PC-3 (cell line): ENCODE measurements around the gene RAB5B. TPM values are rescaled to one million over a fixed set of nuclear protein-coding genes. Genes with fewer than 3 reads are reported as not detected.

Source experiments
- ATAC-seq: fragments of 200-7000 bp; cut with Tn5 transposase; 2 replicates; pipeline ENCODE4 v1.9.1; 2020; ENCODE audit warnings: mild to moderate bottlenecking, moderate library complexity
- BruUV-seq: library from RNA; stranded (reverse); fragments of 400-500 nt; replicated peaks from 2 replicates; lab custom pipeline; 2021; lab: Mats Ljungman, UMichigan
- CTCF ChIA-PET: fragments of 300-600 bp; sonication (Branson Sonifier 250); formaldehyde crosslinking; loops from one replicate; lab custom pipeline; 2022; ENCODE audit warnings: antibody characterized with exemption; lab: Charles Lee
- POLR2A ChIA-PET: fragments of 300-600 bp; sonication (Branson Sonifier 250); formaldehyde crosslinking; loops from one replicate; lab custom pipeline; 2022; ENCODE audit warnings: antibody characterized with exemption; ENCODE audit not compliant: unreplicated experiment; lab: Charles Lee
- DNase-seq: peaks from one replicate; pipeline ENCODE4 v3.0.0-alpha.2; 2015
- H2AFZ ChIP-seq: fragments of 300-600 bp; sonication (generic); 2 replicates; pipeline ENCODE4 v1.6.0; 2016; ENCODE audit warnings: antibody characterized with exemption, low read length
- H3F3A ChIP-seq: fragments of 300-600 bp; sonication (generic); one replicate; pipeline ENCODE4 v1.6.0; 2017; ENCODE audit warnings: antibody characterized with exemption, low read length, control low read depth, mild to moderate bottlenecking; ENCODE audit not compliant: unreplicated experiment
- H3K27ac ChIP-seq: fragments of 300-600 bp; sonication (generic); 2 replicates; pipeline ENCODE4 v1.5.1; 2016; ENCODE audit warnings: mild to moderate bottlenecking, low read length
- H3K27me3 ChIP-seq: fragments of 300-600 bp; sonication (generic); 2 replicates; pipeline ENCODE4 v1.6.1; 2016; ENCODE audit warnings: low read length, mixed read lengths
- H3K36me3 ChIP-seq: fragments of 300-600 bp; sonication (generic); 2 replicates; pipeline ENCODE4 v1.6.1; 2016; ENCODE audit warnings: low read depth, mixed run types, low read length, mixed read lengths
- H3K4me1 ChIP-seq: fragments of 300-600 bp; sonication (generic); 2 replicates; pipeline ENCODE4 v1.5.1; 2016; ENCODE audit warnings: low read length; ENCODE audit not compliant: insufficient read depth
- H3K4me2 ChIP-seq: fragments of 300-600 bp; sonication (generic); 2 replicates; pipeline ENCODE4 v1.6.0; 2016; ENCODE audit warnings: low read length
- H3K4me3 ChIP-seq: fragments of 300-600 bp; sonication (generic); 2 replicates; pipeline ENCODE4 v1.5.1; 2016; ENCODE audit warnings: mild to moderate bottlenecking, low read length, mixed read lengths
- H3K79me2 ChIP-seq: fragments of 300-600 bp; sonication (generic); 2 replicates; pipeline ENCODE4 v1.6.1; 2017; ENCODE audit warnings: low read length, mixed read lengths
- H3K9ac ChIP-seq: fragments of 300-600 bp; sonication (generic); 2 replicates; pipeline ENCODE4 v1.6.0; 2016; ENCODE audit warnings: mild to moderate bottlenecking, low read length
- H3K9me2 ChIP-seq: fragments of 300-600 bp; sonication (generic); replicated peaks from 2 replicates; pipeline ENCODE4 v1.6.1; 2016; ENCODE audit warnings: mixed run types, low read length, mixed read lengths
- H3K9me3 ChIP-seq: fragments of 300-600 bp; sonication (generic); 2 replicates; pipeline ENCODE4 v1.6.1; 2016; ENCODE audit warnings: low read length, mixed read lengths
- H4K20me1 ChIP-seq: fragments of 300-600 bp; sonication (generic); 2 replicates; pipeline ENCODE4 v1.6.1; 2016; ENCODE audit warnings: low read length, mixed read lengths
- EZH2 ChIP-seq: fragments of 300-600 bp; sonication (generic); IDR thresholded peaks from one replicate; pipeline ENCODE4 v1.6.1; 2017; ENCODE audit warnings: antibody characterized with exemption, mild to moderate bottlenecking, low read length; ENCODE audit not compliant: unreplicated experiment
- EZH2phosphoT487 ChIP-seq: fragments of 300-600 bp; sonication (generic); IDR thresholded peaks from 2 replicates; pipeline ENCODE4 v1.6.1; 2018; ENCODE audit warnings: mild to moderate bottlenecking, antibody characterized with exemption, low read length, borderline replicate concordance
- intact Hi-C: fragments of 100-400 bp; cut with micrococcal nuclease; formaldehyde crosslinking; loops from 2 replicates; pipeline ENCODE4 v1.9.0; 2023
- total RNA-seq: library from RNA; depleted of rRNA; stranded (reverse); fragments of >200 nt; gene quantifications from 2 replicates; pipeline ENCODE4 v1.2.3, GENCODE V29; 2014
- TF ChIP-seq, protein P1 (sequence below): fragments of 300-600 bp; sonication (generic); conservative IDR thresholded peaks from 2 replicates; pipeline ENCODE4 v1.5.1; 2017; ENCODE audit warnings: antibody characterized with exemption, low read depth, mild to moderate bottlenecking, low read length

Gene RAB5B
- total RNA-seq, 1 experiment from 2014 or later: 48.8 TPM

- peak overlapping the region; percentile 82 for H3K9ac ChIP-seq
- TSS peak; percentile 46 for BruUV-seq
- peaks cover 6% of the 10 kb centered on the region for H3F3A ChIP-seq
- peak overlapping the region; percentile 90 for H3K4me3 ChIP-seq
- no peaks in the 10 kb centered on the region for H3K9me3 ChIP-seq
- POLR2A ChIA-PET: interaction anchor here (0.6 to 0.9 kb wide), 3 partner anchors 43 to 196 kb away, joined by 3 to 5 read pairs (median 3); no protein-coding TSS in a partner anchor
- no peak for DNase-seq
- peaks cover 42% of the 10 kb centered on the region for H3K4me1 ChIP-seq
- CTCF ChIA-PET: interaction anchor here (0.5 to 1.2 kb wide), 5 partner anchors 13 to 108 kb away, joined by 3 to 7 read pairs (median 4); partner anchors contain the start of genes ORMDL2, RAB5B and SARNP
- H3K36me3 ChIP-seq: no peaks in the 10 kb centered on the region
- H3K9me2 ChIP-seq: no peaks in the 10 kb centered on the region
- peaks cover 51% of the 10 kb centered on the region for H3K79me2 ChIP-seq
- no peaks in the 10 kb centered on the region for H3K27me3 ChIP-seq
- intact Hi-C loops: no loop called here
- no peaks in the 10 kb centered on the region for H4K20me1 ChIP-seq
- TF ChIP-seq EZH2phosphoT487: no peak
- TF ChIP-seq, protein P1, sequence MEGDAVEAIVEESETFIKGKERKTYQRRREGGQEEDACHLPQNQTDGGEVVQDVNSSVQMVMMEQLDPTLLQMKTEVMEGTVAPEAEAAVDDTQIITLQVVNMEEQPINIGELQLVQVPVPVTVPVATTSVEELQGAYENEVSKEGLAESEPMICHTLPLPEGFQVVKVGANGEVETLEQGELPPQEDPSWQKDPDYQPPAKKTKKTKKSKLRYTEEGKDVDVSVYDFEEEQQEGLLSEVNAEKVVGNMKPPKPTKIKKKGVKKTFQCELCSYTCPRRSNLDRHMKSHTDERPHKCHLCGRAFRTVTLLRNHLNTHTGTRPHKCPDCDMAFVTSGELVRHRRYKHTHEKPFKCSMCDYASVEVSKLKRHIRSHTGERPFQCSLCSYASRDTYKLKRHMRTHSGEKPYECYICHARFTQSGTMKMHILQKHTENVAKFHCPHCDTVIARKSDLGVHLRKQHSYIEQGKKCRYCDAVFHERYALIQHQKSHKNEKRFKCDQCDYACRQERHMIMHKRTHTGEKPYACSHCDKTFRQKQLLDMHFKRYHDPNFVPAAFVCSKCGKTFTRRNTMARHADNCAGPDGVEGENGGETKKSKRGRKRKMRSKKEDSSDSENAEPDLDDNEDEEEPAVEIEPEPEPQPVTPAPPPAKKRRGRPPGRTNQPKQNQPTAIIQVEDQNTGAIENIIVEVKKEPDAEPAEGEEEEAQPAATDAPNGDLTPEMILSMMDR: no peak
- TF ChIP-seq EZH2: no peak
- H3K4me2 ChIP-seq: peak overlapping the region; percentile 91
- peak; percentile 2; the same call in 1 of the 2 replicates for ATAC-seq
- peak overlapping the region; percentile 85 for H3K27ac ChIP-seq
- peak overlapping the region; percentile 86; the same call in 1 of the 2 replicates for H2AFZ ChIP-seq
These were observed 47.8 kb upstream of the RAB5B start for GRCh38 chr12:55925870-55926737.

- no peaks in the 10 kb centered on the region for H3F3A ChIP-seq
- intact Hi-C loops: no loop called here
- H3K9me3 ChIP-seq: no peaks in the 10 kb centered on the region
- no peaks in the 10 kb centered on the region for H3K27me3 ChIP-seq
- H3K9ac ChIP-seq: peak overlapping the region; percentile 82
- peaks cover 43% of the 10 kb centered on the region for H3K79me2 ChIP-seq
- H3K27ac ChIP-seq: peak overlapping the region; percentile 85
- no peaks in the 10 kb centered on the region for H3K9me2 ChIP-seq
- TSS peak; percentile 75 for BruUV-seq
- ChIA-PET CTCF (interaction anchor here (0.6 to 1.2 kb wide), 4 partner anchors 12 to 109 kb away, joined by 3 to 7 read pairs (median 4); partner anchors contain the start of genes ORMDL2, RAB5B and SARNP), POLR2A (interaction anchor here (0.6 to 0.9 kb wide), 3 partner anchors 42 to 197 kb away, joined by 3 to 5 read pairs (median 3); no protein-coding TSS in a partner anchor)
- TF ChIP-seq, protein P1: peak; percentile 94
- no peak for TF ChIP-seq EZH2
- H4K20me1 ChIP-seq: no peaks in the 10 kb centered on the region
- peaks cover 44% of the 10 kb centered on the region for H3K4me1 ChIP-seq
- H3K36me3 ChIP-seq: no peaks in the 10 kb centered on the region
- ATAC-seq (peak; percentile 40), DNase-seq (peak; percentile 92)
- peak overlapping the region; percentile 91 for H3K4me2 ChIP-seq
- peak overlapping the region; percentile 86 for H2AFZ ChIP-seq
- H3K4me3 ChIP-seq: peak overlapping the region; percentile 90
These were observed 46.9 kb upstream of the RAB5B start for GRCh38 chr12:55926738-55927587.
